COR-L47 (cell line): ENCODE data around the gene SORT1.

Experiments used
- DNase-seq: peaks from one replicate; lab custom pipeline; 2025; lab: John Stamatoyannopoulos, UW

The SORT1 gene

DNA sequence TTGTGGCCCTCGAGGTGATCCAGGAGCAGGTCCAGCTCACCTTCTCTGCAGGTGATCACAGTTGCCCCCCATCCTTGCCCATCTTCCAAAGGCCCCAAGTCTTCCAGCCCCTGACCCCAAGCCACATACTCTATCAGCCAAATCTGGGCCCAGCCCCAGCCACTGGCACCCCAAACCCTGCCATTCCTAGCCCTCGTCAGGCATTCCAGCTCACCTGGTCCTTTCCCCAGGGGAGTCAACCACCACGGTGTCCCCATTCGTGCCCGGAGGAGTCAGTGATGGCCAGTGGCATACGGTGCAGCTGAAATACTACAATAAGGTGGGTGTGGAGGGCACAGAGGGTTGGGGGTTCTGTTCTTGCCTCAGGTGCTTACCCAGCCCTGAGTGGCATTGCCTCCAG is 136.1 kb downstream of the SORT1 start:
- DNase-seq: no peak

DNA sequence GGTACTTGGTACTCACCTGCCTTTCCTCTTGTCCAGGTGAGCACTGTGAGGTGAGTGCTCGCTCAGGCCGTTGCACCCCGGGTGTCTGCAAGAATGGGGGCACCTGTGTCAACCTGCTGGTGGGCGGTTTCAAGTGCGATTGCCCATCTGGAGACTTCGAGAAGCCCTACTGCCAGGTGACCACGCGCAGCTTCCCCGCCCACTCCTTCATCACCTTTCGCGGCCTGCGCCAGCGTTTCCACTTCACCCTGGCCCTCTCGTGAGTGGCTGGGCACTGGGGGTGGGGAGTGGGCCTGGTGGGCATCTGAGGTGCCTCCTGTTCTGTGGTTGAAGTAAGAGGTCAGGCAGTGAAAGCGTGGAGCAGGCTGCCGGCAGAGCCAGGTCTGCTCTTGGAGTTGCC is 136.7 kb downstream of the SORT1 start:
- DNase-seq: no peak

DNA sequence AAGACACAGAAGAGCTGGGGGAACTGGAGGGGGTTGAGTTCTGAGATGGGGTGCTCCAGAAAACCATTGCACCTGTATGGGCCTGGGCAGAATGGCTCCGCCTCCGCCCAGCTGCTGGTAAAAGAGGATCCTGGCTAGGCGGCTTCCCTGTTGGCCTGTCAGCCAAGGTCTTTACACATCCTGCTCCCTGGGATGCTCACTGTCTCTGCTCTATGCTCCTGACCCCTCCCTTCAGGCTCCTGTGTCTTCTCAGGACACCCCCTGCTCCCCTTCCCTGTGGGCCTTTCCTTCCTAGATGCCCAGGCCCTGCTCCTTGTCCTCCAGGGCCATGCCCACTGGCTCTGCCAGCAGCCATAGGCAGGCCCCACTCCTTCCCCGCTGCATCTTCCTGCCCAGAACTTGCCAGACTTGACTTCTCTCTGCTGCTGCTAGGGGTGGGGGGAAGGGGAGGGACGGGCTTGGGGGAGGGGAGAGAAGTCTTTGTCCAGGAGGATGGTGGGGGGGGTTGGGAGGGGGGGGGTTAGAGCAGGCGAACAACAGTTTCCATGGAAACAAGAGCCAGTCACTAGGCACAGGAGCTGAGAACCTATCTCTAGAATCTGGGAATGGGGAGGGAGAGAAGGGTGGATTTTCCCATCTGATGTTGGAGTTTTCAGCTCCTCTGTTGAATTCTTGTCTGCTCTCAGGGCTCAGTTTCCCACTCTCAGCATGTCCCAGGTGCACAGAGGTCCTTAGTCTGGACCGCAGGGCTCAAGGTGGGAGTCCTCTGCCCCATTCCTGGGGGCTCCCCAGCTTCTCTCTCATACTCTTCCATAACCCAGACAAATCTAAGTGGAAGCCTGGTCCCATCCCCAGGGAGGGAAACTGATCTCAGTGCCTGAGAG is 137.8 kb downstream of the SORT1 start:
- no peak for DNase-seq
